GM18951 (cell line): ENCODE measurements around the gene CFHR1.
"Not testable (repeated sequence)": the region's sequence is repeated elsewhere in the genome, so short reads cannot be mapped to it uniquely, and the experiment has no call there.

Source experiments
- POLR2A ChIP-seq: IDR thresholded peaks from 4 replicates; pipeline ENCODE4 v1.6.1; 2011; ENCODE audit warnings: mild to moderate bottlenecking; ENCODE audit not compliant: insufficient read length, insufficient read depth; ENCODE audit errors: extremely low read depth
- in situ Hi-C: fragments of 300-500 bp; cut with MboI; formaldehyde crosslinking; loops from one replicate; pipeline ENCODE4 v1.12.0; 2022; ENCODE audit warnings: low sequenced_read_pairs, mixed read lengths, inconsistent platforms; ENCODE audit not compliant: unreplicated experiment

The CFHR1 gene

GRCh38 chr1:196819531-196819930 lies at the start of gene CFHR1:
Gene CFHR1 (plus strand): TSS chr1:196819731. CDS start chr1:196819845, 114 bp downstream.
- in situ Hi-C loops, result not testable (repeated sequence)

GRCh38 chr1:196769823-196770222 lies 49.7 kb upstream of the CFHR1 start:
- in situ Hi-C loops, result not testable (repeated sequence)

- in situ Hi-C loops, result no loop called here
- no peak for TF ChIP-seq POLR2A
Observed at GRCh38 chr1:196773713-196774112, 45.8 kb upstream of the CFHR1 start.

GRCh38 chr1:196774175-196774574 lies 45.4 kb upstream of the CFHR1 start:
- in situ Hi-C loops, result no loop called here
- no peak for TF ChIP-seq POLR2A

- no peak for TF ChIP-seq POLR2A
- in situ Hi-C loops, result no loop called here
Observed at GRCh38 chr1:196774603-196775002, 44.9 kb upstream of the CFHR1 start, which contains the start of gene CFHR3. Gene CFHR3 (plus strand): TSS chr1:196774840. CDS start chr1:196774887, 47 bp downstream.

- TF ChIP-seq POLR2A, result no peak
- in situ Hi-C loops, result no loop called here
Observed at GRCh38 chr1:196777603-196778002, 41.9 kb upstream of the CFHR1 start.

- in situ Hi-C loops, result no loop called here
- no peak for TF ChIP-seq POLR2A
Observed at GRCh38 chr1:196779093-196779492, 40.4 kb upstream of the CFHR1 start.

GRCh38 chr1:196791252-196791651 lies 28.3 kb upstream of the CFHR1 start:
- in situ Hi-C loops, result not testable (repeated sequence)

GRCh38 chr1:196794103-196794502 lies 25.4 kb upstream of the CFHR1 start:
- in situ Hi-C loops, result not testable (repeated sequence)

- in situ Hi-C loops, result loop anchor here (5.0 kb wide), 1 partner anchor 124 kb away; no protein-coding TSS in a partner anchor
- TF ChIP-seq POLR2A, result no peak
Observed at GRCh38 chr1:196797891-196798290, 21.6 kb upstream of the CFHR1 start.

GRCh38 chr1:196801920-196802319 lies 17.6 kb upstream of the CFHR1 start:
- in situ Hi-C loops, result not testable (repeated sequence)

GRCh38 chr1:196808529-196809235 lies 10.8 kb upstream of the CFHR1 start:
- in situ Hi-C loops, result no loop called here
- no peak for TF ChIP-seq POLR2A

GRCh38 chr1:196817442-196817841 lies 2.1 kb upstream of the CFHR1 start:
- in situ Hi-C loops, result not testable (repeated sequence)

- in situ Hi-C loops, result not testable (repeated sequence)
Observed at GRCh38 chr1:196827860-196828259, 8.3 kb downstream of the CFHR1 start.

- in situ Hi-C loops, result loop anchor here (5.0 kb wide), 1 partner anchor 88 kb away; no protein-coding TSS in a partner anchor
Observed at GRCh38 chr1:196849613-196850492, 30.3 kb downstream of the CFHR1 start.
